Erythroblast (primary cell): ENCODE data around the gene PLXNA3.

ENCODE experiments used
- GATA1 ChIP-seq: IDR thresholded peaks from 2 replicates; pipeline ENCODE4 v1.6.1; 2011; ENCODE audit warnings: low read depth, mild to moderate bottlenecking, control low read depth, low read length, moderate library complexity
- POLR2A ChIP-seq: IDR thresholded peaks from 2 replicates; pipeline ENCODE4 v1.6.1; 2011; ENCODE audit warnings: mild to moderate bottlenecking, low read length

DNA sequence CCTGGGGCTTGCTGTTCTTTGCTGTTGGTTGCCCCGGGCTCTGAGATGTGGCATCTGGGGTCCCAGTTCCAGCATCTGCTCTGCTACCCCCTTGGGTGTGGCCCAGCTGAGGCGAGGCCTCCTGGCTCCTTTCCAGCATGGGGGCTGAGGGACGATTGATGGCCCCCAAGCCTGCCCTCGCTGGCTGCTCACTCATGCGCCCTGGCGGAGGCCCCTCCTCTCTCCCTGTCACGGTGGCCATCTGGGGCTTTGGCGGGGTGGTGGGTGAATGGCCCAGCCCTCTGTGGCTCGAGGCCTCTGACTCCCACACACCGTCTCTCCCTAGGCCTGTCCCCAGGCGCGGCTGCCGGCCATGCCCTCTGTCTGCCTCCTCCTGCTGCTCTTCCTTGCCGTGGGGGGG is 1.8 kb downstream of the PLXNA3 start:
- TF ChIP-seq POLR2A (no peak), GATA1 (no peak)
